ENCODE results near the gene SEC14L3. TPM values are rescaled to one million over a fixed set of nuclear protein-coding genes. Genes with fewer than 3 reads are reported as not detected.

The SEC14L3 gene
- total and polyA plus RNA-seq, 2 donors (not counting 1 experiment from before 2014, with no cell fraction given) = not detected

GRCh38 chr22:30434843-30435242 lies 37.0 kb downstream of the SEC14L3 start:
- H3K36me3 ChIP-seq (replicated peaks in 1 of 2; ENCODE audit: control extremely low read depth in 1 of 2, control insufficient read depth in 1 of 2, extremely low read depth in 1 of 2, insufficient read depth in 2 of 2, low read length in 1 of 2) = no peaks in the 10 kb centered on the region
- no peak for DNase-seq
- 78% methylated on average over 1 of the region's 1 CpG for WGBS (ENCODE audit: insufficient coverage)
- H3K9me3 Mint-ChIP-seq (ENCODE audit: insufficient read depth) = peaks cover 10% of the 10 kb centered on the region
- H3K4me2 ChIP-seq (replicated peaks; ENCODE audit: low read depth, low read length, poor library complexity, severe bottlenecking) = peak overlapping the region; percentile 47
- H3K4me1 Mint-ChIP-seq = peaks cover 14% of the 10 kb centered on the region
- H3K27ac Mint-ChIP-seq = peak overlapping the region; percentile 38
- H2AFZ ChIP-seq (ENCODE audit: insufficient read depth, low read depth, low read length, poor library complexity, severe bottlenecking) = peak overlapping the region; percentile 71
- H3K79me2 ChIP-seq (ENCODE audit: control insufficient read depth, insufficient read depth, low read length) = no peaks in the 10 kb centered on the region
- peak overlapping the region; percentile 32 for H3K4me3 Mint-ChIP-seq
- no peaks in the 10 kb centered on the region for H4K20me1 ChIP-seq (ENCODE audit: control insufficient read depth, insufficient read depth, low read length, poor library complexity, severe bottlenecking)
- ChIA-PET CTCF (interaction anchor here (0.7 to 2.7 kb wide), 3 partner anchors 10 to 147 kb away, joined by 3 to 10 read pairs (median 3); partner anchors contain the start of genes MTFP1 and RNF215), POLR2A (interaction anchor here (1.0 kb wide), 1 partner anchor 10 kb away, joined by 4 read pairs; no protein-coding TSS in a partner anchor)
- H3K27me3 Mint-ChIP-seq = peaks cover 12% of the 10 kb centered on the region
- H3K4me1 ChIP-seq (ENCODE audit: control insufficient read depth in 2 of 2, insufficient read depth in 2 of 2, low read length in 2 of 2) = peaks cover 8 to 16% of the 10 kb centered on the region in 2 donors
- no peak overlapping the region for H3K4me3 ChIP-seq (ENCODE audit: control extremely low read depth in 1 of 5, extremely low read depth in 1 of 5, insufficient read depth in 1 of 5, low read depth in 2 of 5, low read length in 4 of 5)
- H3K27ac ChIP-seq (ENCODE audit: low read length in 2 of 2) = peak overlapping the region; percentile 68 to 77
- no peak overlapping the region for H3K9ac ChIP-seq (ENCODE audit: low read length)
- intact Hi-C loops (cut with micrococcal nuclease) = no loop called here
- ATAC-seq (ENCODE audit: low read depth) = no peak
- peaks cover 0 to 28% (median 16%) of the 10 kb centered on the region in 3 donors for H3K9me3 ChIP-seq (ENCODE audit: control extremely low read depth in 1 of 3, control insufficient read depth in 2 of 3, insufficient read depth in 1 of 3, low read length in 2 of 3)
- H3K27me3 ChIP-seq (replicated peaks in 1 of 4; ENCODE audit: control extremely low read depth in 1 of 4, control insufficient read depth in 3 of 4, insufficient read depth in 4 of 4, low read length in 3 of 4) = peaks cover 0 to 10% (median under 1%) of the 10 kb centered on the region in 4 experiments
- TF ChIP-seq EZH2 (IDR thresholded peaks at IDR 0.05; ENCODE audit: borderline replicate concordance, insufficient read depth, low read depth, low read length, poor library complexity, severe bottlenecking) (no peak), CTCF (IDR thresholded peaks at IDR 0.05) (no peak)

- DNase-seq (no peak), ATAC-seq (ENCODE audit: low read depth) (no peak)
- H3K27me3 ChIP-seq (replicated peaks in 1 of 4; ENCODE audit: control extremely low read depth in 1 of 4, control insufficient read depth in 3 of 4, insufficient read depth in 4 of 4, low read length in 3 of 4) = peaks cover 0 to 8% (median 0%) of the 10 kb centered on the region in 4 experiments
- ChIA-PET CTCF (interaction anchor here (1.0 to 1.4 kb wide), 3 partner anchors 43 to 146 kb away, joined by 3 to 6 read pairs (median 3); partner anchors contain the start of gene RNF215), POLR2A (interaction anchor here (0.6 kb wide), 1 partner anchor 117 kb away, joined by 4 read pairs; no protein-coding TSS in a partner anchor)
- H2AFZ ChIP-seq (ENCODE audit: insufficient read depth, low read depth, low read length, poor library complexity, severe bottlenecking) = no peak overlapping the region
- peaks cover 8 to 16% of the 10 kb centered on the region in 2 donors for H3K4me1 ChIP-seq (ENCODE audit: control insufficient read depth in 2 of 2, insufficient read depth in 2 of 2, low read length in 2 of 2)
- Mint-ChIP-seq H3K27me3 (peaks cover 7% of the 10 kb centered on the region), H3K4me1 (peaks cover 14% of the 10 kb centered on the region), H3K4me3 (no peak overlapping the region), H3K27ac (no peak overlapping the region), H3K9me3 (ENCODE audit: insufficient read depth) (peaks cover 10% of the 10 kb centered on the region)
- no peak overlapping the region for H3K4me2 ChIP-seq (replicated peaks; ENCODE audit: low read depth, low read length, poor library complexity, severe bottlenecking)
- no peak overlapping the region for H3K9ac ChIP-seq (ENCODE audit: low read length)
- H3K27ac ChIP-seq (ENCODE audit: low read length in 2 of 2) = no peak overlapping the region
- intact Hi-C loops (cut with micrococcal nuclease) = no loop called here
- 83% methylated on average over 1 of the region's 1 CpG for WGBS (ENCODE audit: insufficient coverage)
- H3K36me3 ChIP-seq (replicated peaks in 1 of 2; ENCODE audit: control extremely low read depth in 1 of 2, control insufficient read depth in 1 of 2, extremely low read depth in 1 of 2, insufficient read depth in 2 of 2, low read length in 1 of 2) = no peaks in the 10 kb centered on the region
- H3K79me2 ChIP-seq (ENCODE audit: control insufficient read depth, insufficient read depth, low read length) = no peaks in the 10 kb centered on the region
- no peaks in the 10 kb centered on the region for H4K20me1 ChIP-seq (ENCODE audit: control insufficient read depth, insufficient read depth, low read length, poor library complexity, severe bottlenecking)
- H3K9me3 ChIP-seq (ENCODE audit: control extremely low read depth in 1 of 3, control insufficient read depth in 2 of 3, insufficient read depth in 1 of 3, low read length in 2 of 3) = peaks cover 0 to 28% (median 16%) of the 10 kb centered on the region in 3 donors
- no peak for TF ChIP-seq EZH2 (IDR thresholded peaks at IDR 0.05; ENCODE audit: borderline replicate concordance, insufficient read depth, low read depth, low read length, poor library complexity, severe bottlenecking)
- TF ChIP-seq CTCF (IDR thresholded peaks at IDR 0.05) = no peak
- no peak overlapping the region for H3K4me3 ChIP-seq (ENCODE audit: control extremely low read depth in 1 of 5, extremely low read depth in 1 of 5, insufficient read depth in 1 of 5, low read depth in 2 of 5, low read length in 4 of 5)
These were observed 38.0 kb downstream of the SEC14L3 start for GRCh38 chr22:30433773-30434172.
